K562 (cell line): ENCODE data around the gene IL23A. TPM values are rescaled to one million over a fixed set of nuclear protein-coding genes. Genes with fewer than 3 reads are reported as not detected.

ENCODE experiments used
- BACH1 ChIP-seq: fragments of 200-800 bp; sonication (Bioruptor generic); IDR thresholded peaks from 2 replicates; pipeline ENCODE4 v1.6.1; 2016; ENCODE audit warnings: missing genetic modification characterization, missing compliant biosample characterization
- BRCA1 ChIP-seq, 2 experiments: fragments of 450-650 bp in 1 of 2; sonication (generic) in 1 of 2; formaldehyde crosslinking in 1 of 2; IDR thresholded peaks; 2 replicates each; pipeline versions ENCODE4 v1.5.0 to v1.6.1; 2017 to 2020; ENCODE audit warnings: mild to moderate bottlenecking in 1 of 2, missing genetic modification reagents in 1 of 2
- CBX5 ChIP-seq: IDR thresholded peaks from 2 replicates; pipeline ENCODE4 v1.6.1; 2014; ENCODE audit warnings: low read depth, borderline replicate concordance
- CEBPG ChIP-seq, 3 experiments: fragments of 200-800 bp in 1 of 3; sonication (Bioruptor generic) in 1 of 3; sonication (generic) in 1 of 3; formaldehyde crosslinking in 1 of 3; IDR thresholded peaks in 2 of 3; conservative IDR thresholded peaks in 1 of 3; 2 replicates each; pipeline versions ENCODE4 v1.6.1 to v1.8.0; 2016 to 2022; ENCODE audit warnings: missing compliant biosample characterization in 2 of 3, missing genetic modification characterization in 2 of 3, mild to moderate bottlenecking in 1 of 3, missing genetic modification reagents in 1 of 3
- EZH2 ChIP-seq: IDR thresholded peaks from 2 replicates; pipeline ENCODE4 v1.6.1; 2012; ENCODE audit warnings: low read depth, mild to moderate bottlenecking, inconsistent platforms, low read length, borderline replicate concordance
- GATAD2A ChIP-seq: fragments of 450-650 bp; IDR thresholded peaks from 2 replicates; pipeline ENCODE4 v1.6.1; 2017
- ILK ChIP-seq: fragments of 450-650 bp; IDR thresholded peaks from 2 replicates; pipeline ENCODE4 v1.6.1; 2016; ENCODE audit warnings: missing genetic modification characterization, low read depth, mild to moderate bottlenecking, missing compliant biosample characterization, moderate library complexity, borderline replicate concordance
- LEF1 ChIP-seq: fragments of 450-650 bp; IDR thresholded peaks from 2 replicates; pipeline ENCODE4 v1.6.1; 2016; ENCODE audit warnings: mild to moderate bottlenecking
- PCBP1 ChIP-seq: fragments of 200-400 bp; formaldehyde crosslinking; IDR thresholded peaks from 2 replicates; pipeline ENCODE4 v1.6.1; 2018; ENCODE audit warnings: mild to moderate bottlenecking, low read depth, low read length; ENCODE audit not compliant: poor library complexity, severe bottlenecking
- TFAM ChIP-seq: fragments of 250-450 bp; sonication (Bioruptor Pico); conservative IDR thresholded peaks from 2 replicates; pipeline ENCODE4 v1.5.0; 2021; ENCODE audit warnings: mild to moderate bottlenecking, moderate library complexity
- ZC3H11A ChIP-seq: IDR thresholded peaks from 2 replicates; pipeline ENCODE4 v1.6.1; 2012; ENCODE audit warnings: low read depth, low read length, improper control_type of control experiment
- ZNF184 ChIP-seq: sonication (generic); formaldehyde crosslinking; IDR thresholded peaks from 2 replicates; pipeline ENCODE4 v1.5.0; 2020; ENCODE audit warnings: missing genetic modification reagents
- ZNF3 ChIP-seq: fragments of 250-450 bp; sonication (Bioruptor Pico); IDR thresholded peaks from 2 replicates; pipeline ENCODE4 v1.5.0; 2021; ENCODE audit warnings: mild to moderate bottlenecking, moderate library complexity
- ZNF324 ChIP-seq: fragments of 250-450 bp; sonication (Bioruptor Pico); IDR thresholded peaks from 2 replicates; pipeline ENCODE4 v1.4.0; 2020; ENCODE audit warnings: mild to moderate bottlenecking
- polyA plus RNA-seq, 8 experiments: library from polyadenylated mRNA; depleted of rRNA in 4 of 8; stranded (reverse) in 5 of 8; unstranded in 3 of 8; fragments of >200 nt; fragmentation: Nextera tagmentation in 2 of 8; fragmentation: Illumina TruSeq in 1 of 8; extraction: Ambion mirVana in 2 of 8; extraction: Trizol in 1 of 8; gene quantifications; 2 replicates each; pipeline versions ENCODE4 v1.2.1 to v1.2.3, GENCODE V29; 2011 to 2014; ENCODE audit warnings: inconsistent platforms in 1 of 8, missing spikeins in 1 of 8
- total RNA-seq, 7 experiments: library from RNA; depleted of rRNA in 6 of 7; stranded (reverse); fragments of >200 nt in 6 of 7; fragmentation: Illumina TruSeq in 2 of 7; extraction: Trizol in 2 of 7; gene quantifications; 2 replicates each; pipeline versions ENCODE4 v1.2.1 to v1.2.3, GENCODE V29; 2011 to 2021; ENCODE audit warnings: low replicate concordance in 1 of 7
- TF ChIP-seq, protein P1 (sequence below): fragments of 250-450 bp; sonication (Bioruptor Pico); IDR thresholded peaks from 2 replicates; pipeline ENCODE4 v1.4.0; 2020; ENCODE audit warnings: mild to moderate bottlenecking
- TF ChIP-seq, protein P2 (sequence below): fragments of 450-650 bp; IDR thresholded peaks from 2 replicates; pipeline ENCODE4 v1.6.1; 2016; ENCODE audit warnings: missing biosample characterization, missing genetic modification characterization
- TF ChIP-seq, protein P3 (sequence below): fragments of 250-450 bp; sonication (Bioruptor Pico); IDR thresholded peaks from 2 replicates; pipeline ENCODE4 v1.9.0; 2021; ENCODE audit warnings: mild to moderate bottlenecking, inconsistent platforms
- TF ChIP-seq, protein P4 (sequence below): sonication (generic); formaldehyde crosslinking; IDR thresholded peaks from 2 replicates; pipeline ENCODE4 v1.8.0; 2022; ENCODE audit warnings: missing genetic modification reagents, mild to moderate bottlenecking, borderline replicate concordance

Gene IL23A
- total and polyA plus RNA-seq, 9 of the 15 experiments (the other 6 are each of a cell fraction or from before 2014, with no cell fraction given), result 4.4 to 37.2 (median 9.6) TPM

DNA sequence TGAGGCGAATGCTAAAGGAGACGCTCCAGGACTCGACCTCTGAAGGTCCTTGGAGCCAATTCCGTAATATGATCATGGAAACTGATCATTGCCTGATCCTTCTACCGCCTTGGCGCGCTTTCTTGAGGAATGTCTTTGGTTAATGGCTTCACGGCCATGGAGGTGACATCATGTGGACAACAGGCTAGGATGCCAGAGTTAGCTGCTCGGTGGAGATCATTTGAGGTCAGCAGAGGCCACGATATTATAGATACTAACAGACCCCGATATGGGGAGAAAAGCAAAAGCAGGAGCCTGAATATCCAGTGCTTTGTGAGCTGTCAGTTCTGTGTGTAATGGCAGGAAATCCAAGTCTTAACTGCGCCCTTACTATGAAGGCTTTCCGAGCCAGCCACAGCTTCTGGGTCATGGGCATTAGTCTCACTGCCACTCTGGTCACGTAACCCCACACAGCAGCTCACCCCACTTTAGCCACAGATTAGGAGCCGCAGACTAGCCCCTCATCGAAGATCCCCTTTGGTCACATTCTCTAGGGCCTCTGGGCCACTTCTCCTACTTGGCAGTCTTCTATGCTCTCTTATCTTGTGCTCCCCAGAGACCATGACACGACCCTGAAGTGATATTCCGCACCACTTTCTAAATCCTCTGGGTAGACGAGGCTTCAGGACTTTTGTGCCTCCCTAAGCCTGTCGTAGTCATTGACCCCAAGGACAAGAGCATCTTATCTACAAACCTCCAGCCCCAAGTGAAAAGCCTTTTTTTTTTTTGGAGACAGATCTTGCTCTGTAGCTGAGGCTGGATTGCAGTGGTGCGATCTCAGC is 37.8 kb upstream of the IL23A start (continued):
- TF ChIP-seq EZH2, result no peak
- no peak for TF ChIP-seq CBX5
- no peak for TF ChIP-seq ZC3H11A
- no peak for TF ChIP-seq ILK (tag)
- TF ChIP-seq, protein P1, sequence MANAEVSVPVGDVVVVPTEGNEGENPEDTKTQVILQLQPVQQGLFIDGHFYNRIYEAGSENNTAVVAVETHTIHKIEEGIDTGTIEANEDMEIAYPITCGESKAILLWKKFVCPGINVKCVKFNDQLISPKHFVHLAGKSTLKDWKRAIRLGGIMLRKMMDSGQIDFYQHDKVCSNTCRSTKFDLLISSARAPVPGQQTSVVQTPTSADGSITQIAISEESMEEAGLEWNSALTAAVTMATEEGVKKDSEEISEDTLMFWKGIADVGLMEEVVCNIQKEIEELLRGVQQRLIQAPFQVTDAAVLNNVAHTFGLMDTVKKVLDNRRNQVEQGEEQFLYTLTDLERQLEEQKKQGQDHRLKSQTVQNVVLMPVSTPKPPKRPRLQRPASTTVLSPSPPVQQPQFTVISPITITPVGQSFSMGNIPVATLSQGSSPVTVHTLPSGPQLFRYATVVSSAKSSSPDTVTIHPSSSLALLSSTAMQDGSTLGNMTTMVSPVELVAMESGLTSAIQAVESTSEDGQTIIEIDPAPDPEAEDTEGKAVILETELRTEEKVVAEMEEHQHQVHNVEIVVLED (CRISPR knock-in tag), result no peak; the same call in 1 of the 2 replicates
- no peak for TF ChIP-seq BACH1
- peak; percentile 61; the same call in 1 of the 2 replicates for TF ChIP-seq GATAD2A
- peak; percentile 66; the same call in 1 of the 2 replicates for TF ChIP-seq LEF1
- TF ChIP-seq PCBP1, result no peak
- TF ChIP-seq ZNF3 (CRISPR knock-in tag), result no peak
- TF ChIP-seq CEBPG (CRISPR knock-in tag; IDR thresholded peaks at IDR 0.05), result no peak
- TF ChIP-seq CEBPG (tag; conservative IDR thresholded peaks at IDR 0.05 in 1 of 2, IDR thresholded peaks at IDR 0.05 in 1 of 2), result no peak
- TF ChIP-seq BRCA1 (IDR thresholded peaks at IDR 0.05), result no peak
- no peak for TF ChIP-seq BRCA1 (CRISPR knock-in tag; IDR thresholded peaks at IDR 0.05)
- TF ChIP-seq ZNF324 (CRISPR knock-in tag), result no peak
- TF ChIP-seq, protein P2, sequence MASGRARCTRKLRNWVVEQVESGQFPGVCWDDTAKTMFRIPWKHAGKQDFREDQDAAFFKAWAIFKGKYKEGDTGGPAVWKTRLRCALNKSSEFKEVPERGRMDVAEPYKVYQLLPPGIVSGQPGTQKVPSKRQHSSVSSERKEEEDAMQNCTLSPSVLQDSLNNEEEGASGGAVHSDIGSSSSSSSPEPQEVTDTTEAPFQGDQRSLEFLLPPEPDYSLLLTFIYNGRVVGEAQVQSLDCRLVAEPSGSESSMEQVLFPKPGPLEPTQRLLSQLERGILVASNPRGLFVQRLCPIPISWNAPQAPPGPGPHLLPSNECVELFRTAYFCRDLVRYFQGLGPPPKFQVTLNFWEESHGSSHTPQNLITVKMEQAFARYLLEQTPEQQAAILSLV (tag), result no peak
- TF ChIP-seq, protein P3, sequence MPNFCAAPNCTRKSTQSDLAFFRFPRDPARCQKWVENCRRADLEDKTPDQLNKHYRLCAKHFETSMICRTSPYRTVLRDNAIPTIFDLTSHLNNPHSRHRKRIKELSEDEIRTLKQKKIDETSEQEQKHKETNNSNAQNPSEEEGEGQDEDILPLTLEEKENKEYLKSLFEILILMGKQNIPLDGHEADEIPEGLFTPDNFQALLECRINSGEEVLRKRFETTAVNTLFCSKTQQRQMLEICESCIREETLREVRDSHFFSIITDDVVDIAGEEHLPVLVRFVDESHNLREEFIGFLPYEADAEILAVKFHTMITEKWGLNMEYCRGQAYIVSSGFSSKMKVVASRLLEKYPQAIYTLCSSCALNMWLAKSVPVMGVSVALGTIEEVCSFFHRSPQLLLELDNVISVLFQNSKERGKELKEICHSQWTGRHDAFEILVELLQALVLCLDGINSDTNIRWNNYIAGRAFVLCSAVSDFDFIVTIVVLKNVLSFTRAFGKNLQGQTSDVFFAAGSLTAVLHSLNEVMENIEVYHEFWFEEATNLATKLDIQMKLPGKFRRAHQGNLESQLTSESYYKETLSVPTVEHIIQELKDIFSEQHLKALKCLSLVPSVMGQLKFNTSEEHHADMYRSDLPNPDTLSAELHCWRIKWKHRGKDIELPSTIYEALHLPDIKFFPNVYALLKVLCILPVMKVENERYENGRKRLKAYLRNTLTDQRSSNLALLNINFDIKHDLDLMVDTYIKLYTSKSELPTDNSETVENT, result no peak
- TF ChIP-seq TFAM (CRISPR knock-in tag), result no peak
- TF ChIP-seq ZNF184 (CRISPR knock-in tag), result no peak
- TF ChIP-seq, protein P4, sequence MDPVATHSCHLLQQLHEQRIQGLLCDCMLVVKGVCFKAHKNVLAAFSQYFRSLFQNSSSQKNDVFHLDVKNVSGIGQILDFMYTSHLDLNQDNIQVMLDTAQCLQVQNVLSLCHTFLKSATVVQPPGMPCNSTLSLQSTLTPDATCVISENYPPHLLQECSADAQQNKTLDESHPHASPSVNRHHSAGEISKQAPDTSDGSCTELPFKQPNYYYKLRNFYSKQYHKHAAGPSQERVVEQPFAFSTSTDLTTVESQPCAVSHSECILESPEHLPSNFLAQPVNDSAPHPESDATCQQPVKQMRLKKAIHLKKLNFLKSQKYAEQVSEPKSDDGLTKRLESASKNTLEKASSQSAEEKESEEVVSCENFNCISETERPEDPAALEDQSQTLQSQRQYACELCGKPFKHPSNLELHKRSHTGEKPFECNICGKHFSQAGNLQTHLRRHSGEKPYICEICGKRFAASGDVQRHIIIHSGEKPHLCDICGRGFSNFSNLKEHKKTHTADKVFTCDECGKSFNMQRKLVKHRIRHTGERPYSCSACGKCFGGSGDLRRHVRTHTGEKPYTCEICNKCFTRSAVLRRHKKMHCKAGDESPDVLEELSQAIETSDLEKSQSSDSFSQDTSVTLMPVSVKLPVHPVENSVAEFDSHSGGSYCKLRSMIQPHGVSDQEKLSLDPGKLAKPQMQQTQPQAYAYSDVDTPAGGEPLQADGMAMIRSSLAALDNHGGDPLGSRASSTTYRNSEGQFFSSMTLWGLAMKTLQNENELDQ, result 0 out of 2 replicates have a peak, but pooled peaks have one; percentile 60
